ENCODE measurements around the gene GLB1L.

DNA sequence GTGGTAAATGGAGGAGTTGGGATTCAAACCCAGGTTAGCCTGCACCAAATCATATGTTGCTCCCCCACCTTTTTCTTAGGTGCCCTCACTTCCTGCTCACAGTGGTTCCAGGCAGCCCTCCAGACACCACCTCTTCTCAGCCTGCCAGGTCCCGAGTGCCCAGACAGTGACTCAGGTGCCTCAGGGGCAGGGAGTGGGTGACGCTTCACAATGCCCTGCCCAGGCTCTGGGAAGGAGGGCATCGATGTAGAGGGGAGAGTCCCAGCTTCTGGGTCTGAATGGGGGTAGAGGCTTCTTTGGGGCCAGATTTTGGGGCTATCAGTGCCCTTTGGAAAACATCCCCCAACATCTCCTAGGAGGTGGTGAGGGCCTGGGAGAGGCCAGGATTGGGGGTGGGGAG is 28.7 kb upstream of the GLB1L start:
- TF ChIP-seq, protein P1, sequence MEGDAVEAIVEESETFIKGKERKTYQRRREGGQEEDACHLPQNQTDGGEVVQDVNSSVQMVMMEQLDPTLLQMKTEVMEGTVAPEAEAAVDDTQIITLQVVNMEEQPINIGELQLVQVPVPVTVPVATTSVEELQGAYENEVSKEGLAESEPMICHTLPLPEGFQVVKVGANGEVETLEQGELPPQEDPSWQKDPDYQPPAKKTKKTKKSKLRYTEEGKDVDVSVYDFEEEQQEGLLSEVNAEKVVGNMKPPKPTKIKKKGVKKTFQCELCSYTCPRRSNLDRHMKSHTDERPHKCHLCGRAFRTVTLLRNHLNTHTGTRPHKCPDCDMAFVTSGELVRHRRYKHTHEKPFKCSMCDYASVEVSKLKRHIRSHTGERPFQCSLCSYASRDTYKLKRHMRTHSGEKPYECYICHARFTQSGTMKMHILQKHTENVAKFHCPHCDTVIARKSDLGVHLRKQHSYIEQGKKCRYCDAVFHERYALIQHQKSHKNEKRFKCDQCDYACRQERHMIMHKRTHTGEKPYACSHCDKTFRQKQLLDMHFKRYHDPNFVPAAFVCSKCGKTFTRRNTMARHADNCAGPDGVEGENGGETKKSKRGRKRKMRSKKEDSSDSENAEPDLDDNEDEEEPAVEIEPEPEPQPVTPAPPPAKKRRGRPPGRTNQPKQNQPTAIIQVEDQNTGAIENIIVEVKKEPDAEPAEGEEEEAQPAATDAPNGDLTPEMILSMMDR (IDR thresholded peaks at IDR 0.05; ENCODE audit: insufficient read depth, low read length, poor library complexity, severe bottlenecking) = no peak
- no peak for TF ChIP-seq EZH2phosphoT487 (conservative IDR thresholded peaks at IDR 0.05; ENCODE audit: low read length)
